PC-3 (cell line): ENCODE measurements around the gene FBXW10. TPM values are rescaled to one million over a fixed set of nuclear protein-coding genes. Genes with fewer than 3 reads are reported as not detected.
"Not testable (repeated sequence)": the region's sequence is repeated elsewhere in the genome, so short reads cannot be mapped to it uniquely, and the experiment has no call there.

Source experiments
- ATAC-seq: fragments of 200-7000 bp; cut with Tn5 transposase; 2 replicates; pipeline ENCODE4 v1.9.1; 2020; ENCODE audit warnings: mild to moderate bottlenecking, moderate library complexity
- Bru-seq: library from RNA; stranded (reverse); fragments of 400-500 nt; gene quantifications from one replicate; lab custom pipeline; 2021; lab: Mats Ljungman, UMichigan
- BruChase-seq, 2 experiments: library from RNA; stranded (reverse); fragments of 400-500 nt; gene quantifications; one replicate each; lab custom pipeline; 2021; lab: Mats Ljungman, UMichigan
- BruUV-seq: library from RNA; stranded (reverse); fragments of 400-500 nt; replicated peaks from 2 replicates; lab custom pipeline; 2021; lab: Mats Ljungman, UMichigan
- CTCF ChIA-PET: fragments of 300-600 bp; sonication (Branson Sonifier 250); formaldehyde crosslinking; loops from one replicate; lab custom pipeline; 2022; ENCODE audit warnings: antibody characterized with exemption; lab: Charles Lee
- POLR2A ChIA-PET: fragments of 300-600 bp; sonication (Branson Sonifier 250); formaldehyde crosslinking; loops from one replicate; lab custom pipeline; 2022; ENCODE audit warnings: antibody characterized with exemption; ENCODE audit not compliant: unreplicated experiment; lab: Charles Lee
- DNase-seq: peaks from one replicate; pipeline ENCODE4 v3.0.0-alpha.2; 2015
- H2AFZ ChIP-seq: fragments of 300-600 bp; sonication (generic); 2 replicates; pipeline ENCODE4 v1.6.0; 2016; ENCODE audit warnings: antibody characterized with exemption, low read length
- H3F3A ChIP-seq: fragments of 300-600 bp; sonication (generic); one replicate; pipeline ENCODE4 v1.6.0; 2017; ENCODE audit warnings: antibody characterized with exemption, low read length, control low read depth, mild to moderate bottlenecking; ENCODE audit not compliant: unreplicated experiment
- H3K27ac ChIP-seq: fragments of 300-600 bp; sonication (generic); 2 replicates; pipeline ENCODE4 v1.5.1; 2016; ENCODE audit warnings: mild to moderate bottlenecking, low read length
- H3K27me3 ChIP-seq: fragments of 300-600 bp; sonication (generic); 2 replicates; pipeline ENCODE4 v1.6.1; 2016; ENCODE audit warnings: low read length, mixed read lengths
- H3K36me3 ChIP-seq: fragments of 300-600 bp; sonication (generic); 2 replicates; pipeline ENCODE4 v1.6.1; 2016; ENCODE audit warnings: low read depth, mixed run types, low read length, mixed read lengths
- H3K4me1 ChIP-seq: fragments of 300-600 bp; sonication (generic); 2 replicates; pipeline ENCODE4 v1.5.1; 2016; ENCODE audit warnings: low read length; ENCODE audit not compliant: insufficient read depth
- H3K4me2 ChIP-seq: fragments of 300-600 bp; sonication (generic); 2 replicates; pipeline ENCODE4 v1.6.0; 2016; ENCODE audit warnings: low read length
- H3K4me3 ChIP-seq: fragments of 300-600 bp; sonication (generic); 2 replicates; pipeline ENCODE4 v1.5.1; 2016; ENCODE audit warnings: mild to moderate bottlenecking, low read length, mixed read lengths
- H3K79me2 ChIP-seq: fragments of 300-600 bp; sonication (generic); 2 replicates; pipeline ENCODE4 v1.6.1; 2017; ENCODE audit warnings: low read length, mixed read lengths
- H3K9ac ChIP-seq: fragments of 300-600 bp; sonication (generic); 2 replicates; pipeline ENCODE4 v1.6.0; 2016; ENCODE audit warnings: mild to moderate bottlenecking, low read length
- H3K9me2 ChIP-seq: fragments of 300-600 bp; sonication (generic); replicated peaks from 2 replicates; pipeline ENCODE4 v1.6.1; 2016; ENCODE audit warnings: mixed run types, low read length, mixed read lengths
- H3K9me3 ChIP-seq: fragments of 300-600 bp; sonication (generic); 2 replicates; pipeline ENCODE4 v1.6.1; 2016; ENCODE audit warnings: low read length, mixed read lengths
- H4K20me1 ChIP-seq: fragments of 300-600 bp; sonication (generic); 2 replicates; pipeline ENCODE4 v1.6.1; 2016; ENCODE audit warnings: low read length, mixed read lengths
- intact Hi-C: fragments of 100-400 bp; cut with micrococcal nuclease; formaldehyde crosslinking; loops from 2 replicates; pipeline ENCODE4 v1.9.0; 2023
- long read RNA-seq: library from polyadenylated mRNA; unstranded; transcript quantifications from one replicate; pipeline ENCODE4 v2.0.0, GENCODE V29; 2021; ENCODE audit not compliant: unreplicated experiment
- total RNA-seq: library from RNA; depleted of rRNA; stranded (reverse); fragments of >200 nt; gene quantifications from 2 replicates; pipeline ENCODE4 v1.2.3, GENCODE V29; 2014; rRNA removed

Gene FBXW10
- total RNA-seq (0.15 TPM in 1 of 2 replicates, not detected in the other), Bru-seq, nascent RNA (percentile 10 among the genes with signal in this experiment), BruChase-seq, experiment 1, labeled RNA remaining after a 6-hour chase (percentile 19 among the genes with signal in this experiment), BruChase-seq, experiment 2, labeled RNA remaining after a 2-hour chase (percentile 12 among the genes with signal in this experiment)
- long read RNA-seq, result 0 reads

GRCh38 chr17:18743699-18744421 lies at the start of gene FBXW10:
Gene FBXW10 (plus strand): TSS chr17:18744054. CDS start chr17:18744245, 191 bp downstream.
- H4K20me1 ChIP-seq, intact Hi-C loops, H3K36me3 ChIP-seq, H3K9ac ChIP-seq, POLR2A ChIA-PET, H3F3A ChIP-seq, H3K9me2 ChIP-seq, H3K9me3 ChIP-seq, H3K4me1 ChIP-seq, CTCF ChIA-PET, H3K79me2 ChIP-seq, H3K4me3 ChIP-seq, ATAC-seq, H3K4me2 ChIP-seq, H2AFZ ChIP-seq, H3K27ac ChIP-seq, H3K27me3 ChIP-seq, DNase-seq, BruUV-seq: not testable (repeated sequence)

DNA sequence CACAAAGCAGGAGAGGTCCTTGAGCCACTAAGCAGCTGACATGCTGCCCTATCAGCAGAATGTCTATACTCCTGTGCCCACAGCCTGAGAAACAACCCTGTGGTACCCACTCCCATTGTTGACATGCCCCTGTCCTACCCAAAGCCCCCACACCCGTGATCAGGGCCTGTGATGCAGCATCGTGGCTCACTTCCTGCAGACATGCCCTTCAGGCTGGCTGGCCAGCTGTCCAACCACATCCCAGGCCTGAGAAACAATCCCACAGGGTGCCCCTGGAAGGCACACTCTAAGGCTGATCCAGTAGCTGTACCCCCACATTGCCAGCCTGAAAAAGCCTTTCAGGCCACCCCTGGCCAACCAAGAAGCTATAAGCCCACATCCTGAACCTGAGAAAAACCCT lies 48.7 kb upstream of the FBXW10 start:
- POLR2A ChIA-PET, DNase-seq: not testable (repeated sequence)

DNA sequence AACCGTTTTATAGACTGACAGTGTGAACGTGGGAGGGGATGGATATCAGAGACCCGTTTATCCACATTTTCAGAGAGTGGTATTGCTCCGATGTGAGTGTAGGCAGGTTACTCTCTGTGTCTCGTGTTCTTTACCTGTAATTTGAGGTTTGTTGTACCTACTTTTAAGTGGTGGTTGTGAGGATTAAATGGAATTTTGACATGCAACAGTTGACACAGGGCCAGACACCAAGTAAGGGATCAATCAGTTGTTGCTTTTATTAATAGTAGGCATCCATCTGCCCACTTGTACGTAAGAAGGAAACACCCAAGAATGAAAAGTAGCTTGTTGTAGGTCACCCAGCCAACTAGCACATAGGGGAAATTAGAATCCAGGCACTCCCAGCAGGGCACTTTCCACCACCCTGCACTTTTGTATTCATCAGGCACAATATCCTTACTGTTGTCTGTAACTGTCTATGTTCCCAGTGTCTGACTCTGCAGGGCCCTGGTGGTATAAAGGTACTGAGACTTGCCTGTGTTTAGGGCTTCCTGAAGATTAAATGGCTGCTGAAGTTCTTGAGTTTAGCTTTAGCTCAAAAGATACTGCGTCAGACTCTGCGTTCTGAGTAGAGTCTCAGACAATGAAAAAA lies 45.3 kb upstream of the FBXW10 start:
- H3K79me2 ChIP-seq, H3K4me1 ChIP-seq, H3K27me3 ChIP-seq, H3F3A ChIP-seq, POLR2A ChIA-PET, ATAC-seq, DNase-seq, H3K9me2 ChIP-seq, H3K9me3 ChIP-seq, CTCF ChIA-PET, intact Hi-C loops, BruUV-seq, H3K36me3 ChIP-seq, H4K20me1 ChIP-seq, H3K27ac ChIP-seq: not testable (repeated sequence)
- H3K4me2 ChIP-seq, result peak overlapping the region; percentile 74
- peak overlapping the region; percentile 73 for H3K4me3 ChIP-seq
- H2AFZ ChIP-seq, result peak overlapping the region; percentile 97
- peak overlapping the region; percentile 68 for H3K9ac ChIP-seq

More for the DNA sequence above, 48.7 kb upstream of the FBXW10 start:
- H3F3A ChIP-seq, intact Hi-C loops, BruUV-seq, H3K9ac ChIP-seq, CTCF ChIA-PET, H3K27ac ChIP-seq, H3K4me3 ChIP-seq, H3K4me2 ChIP-seq, H3K79me2 ChIP-seq, H2AFZ ChIP-seq, H3K4me1 ChIP-seq, ATAC-seq, H3K9me2 ChIP-seq, H3K27me3 ChIP-seq, H4K20me1 ChIP-seq, H3K36me3 ChIP-seq, H3K9me3 ChIP-seq: not testable (repeated sequence)

DNA sequence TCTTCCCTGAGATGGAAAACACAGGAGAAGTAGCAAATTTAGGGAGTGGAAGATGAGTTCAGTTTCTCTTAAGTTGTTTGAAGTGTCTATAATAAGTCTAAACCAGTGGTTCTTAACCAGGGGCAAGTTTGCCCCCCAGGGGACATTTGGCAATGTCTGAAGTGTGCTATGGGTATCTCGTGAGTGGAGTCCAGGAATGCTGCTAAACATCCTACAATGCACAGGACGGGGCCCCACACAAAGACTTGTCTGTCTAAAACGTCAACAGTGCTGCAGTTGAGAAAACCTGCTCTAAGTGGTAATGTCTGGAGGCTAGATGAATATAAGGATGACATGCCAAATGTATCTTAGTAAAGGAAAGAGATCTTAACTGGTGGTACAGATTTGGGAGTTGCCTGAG lies 37.9 kb upstream of the FBXW10 start:
- ATAC-seq, DNase-seq, intact Hi-C loops, H3K79me2 ChIP-seq, H3K9me3 ChIP-seq, H3K36me3 ChIP-seq, H3K4me3 ChIP-seq, H3K4me1 ChIP-seq, H2AFZ ChIP-seq, POLR2A ChIA-PET, H3F3A ChIP-seq, H3K27ac ChIP-seq, H3K4me2 ChIP-seq, H3K9ac ChIP-seq, H3K9me2 ChIP-seq, CTCF ChIA-PET, H4K20me1 ChIP-seq, BruUV-seq, H3K27me3 ChIP-seq: not testable (repeated sequence)

DNA sequence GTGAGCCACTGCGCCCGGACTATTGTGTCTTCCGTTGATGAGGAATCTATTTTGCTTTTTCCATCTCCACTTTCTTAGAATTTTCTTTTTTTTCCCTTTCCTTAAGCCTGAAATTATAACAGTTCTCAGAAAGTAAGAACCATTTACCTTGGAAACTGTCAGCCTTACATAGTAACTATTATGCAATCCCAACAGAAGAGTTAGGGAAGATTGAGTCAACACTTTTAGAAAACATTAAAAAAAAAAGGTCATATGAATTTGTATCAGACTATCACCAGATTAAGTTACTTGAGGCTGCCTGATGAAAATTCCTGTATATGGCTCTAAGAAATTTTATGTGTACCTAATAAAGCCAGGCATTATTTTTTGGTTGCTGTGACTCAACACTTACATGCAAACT lies 35.6 kb upstream of the FBXW10 start:
- H3K4me3 ChIP-seq, H3K9ac ChIP-seq, H4K20me1 ChIP-seq, H3K4me2 ChIP-seq, H3K9me2 ChIP-seq, H3F3A ChIP-seq, ATAC-seq, BruUV-seq, intact Hi-C loops, CTCF ChIA-PET, H3K27me3 ChIP-seq, H3K36me3 ChIP-seq, POLR2A ChIA-PET, H3K27ac ChIP-seq, H3K4me1 ChIP-seq, H3K79me2 ChIP-seq, H3K9me3 ChIP-seq, H2AFZ ChIP-seq, DNase-seq: not testable (repeated sequence)
